ENCODE data around the gene PALD1. TPM values are rescaled to one million over a fixed set of nuclear protein-coding genes. Genes with fewer than 3 reads are reported as not detected.

PALD1 gene
- polyA plus RNA-seq, 1 of the 3 experiments (the other 2 are of a cell fraction): 0.16 TPM

DNA sequence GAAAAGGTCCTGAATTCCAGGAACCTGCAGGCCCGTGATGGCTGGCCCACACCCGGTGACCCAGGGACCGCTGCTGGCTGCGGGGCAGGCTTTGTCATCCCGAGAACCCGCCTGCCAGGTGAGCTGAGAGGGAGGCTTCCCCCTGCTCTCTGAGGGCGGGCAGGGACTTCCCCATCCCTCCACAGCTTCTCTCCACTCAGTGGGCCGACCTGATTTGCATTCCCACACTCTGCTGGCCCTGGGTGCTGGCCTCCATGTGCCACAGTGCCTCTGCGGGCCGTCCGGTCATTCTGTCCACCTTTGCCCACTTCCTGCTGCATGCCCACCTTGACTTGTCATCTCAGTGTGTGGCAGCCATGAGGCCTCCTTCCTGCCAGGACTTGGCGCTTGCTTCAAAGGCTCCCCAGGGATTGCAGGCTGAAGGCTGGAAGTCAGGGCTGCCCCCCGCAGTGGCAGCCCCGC lies 35.3 kb downstream of the PALD1 start:
- Histone ChIP-seq H3K36me3 (replicated peaks in 1 of 2; ENCODE audit: control insufficient read depth in 1 of 2, insufficient read depth in 2 of 2, low read length in 1 of 2) (no peaks in the 10 kb centered on the region), H3K27me3 (ENCODE audit: insufficient read depth) (no peaks in the 10 kb centered on the region; the same call in 1 of the 2 replicates), H3K9ac (no peak overlapping the region), H3K4me1 (ENCODE audit: control insufficient read depth in 1 of 2, insufficient read depth in 2 of 2, low read depth in 1 of 2, low read length in 1 of 2) (peaks cover 0 to 29% of the 10 kb centered on the region in 2 experiments; a peak in 1 of 4 replicates), H3K79me2 (ENCODE audit: insufficient read depth) (no peaks in the 10 kb centered on the region), H3K9me2 (no peaks in the 10 kb centered on the region), H2AFZ (ENCODE audit: low read depth) (no peak overlapping the region), H3K4me3 (ENCODE audit: low read depth in 2 of 2, low read length in 1 of 2) (no peak overlapping the region), H3K9me3 (no peaks in the 10 kb centered on the region), H3K27ac (ENCODE audit: low read depth in 2 of 2, low read length in 1 of 2) (no peak overlapping the region), H3F3A (replicated peaks; ENCODE audit: insufficient read depth) (no peaks in the 10 kb centered on the region), H3K4me2 (no peak overlapping the region), H4K20me1 (ENCODE audit: insufficient read depth) (no peaks in the 10 kb centered on the region)
- WGBS (ENCODE audit: low lambda C conversion rate): 59% methylated on average over 7 of the region's 14 CpGs
- ChIA-PET POLR2A (no interaction called here), CTCF (interaction anchor here (3.2 kb wide), 1 partner anchor 52 kb away, joined by 16 read pairs; no protein-coding TSS in a partner anchor)
- TF ChIP-seq TEAD4 (IDR thresholded peaks at IDR 0.05; ENCODE audit: borderline replicate concordance, insufficient read depth) (no peak), RFX5 (IDR thresholded peaks at IDR 0.05; ENCODE audit: low read length) (no peak), YY1 (IDR thresholded peaks at IDR 0.05; ENCODE audit: low read depth) (no peak), RCOR1 (IDR thresholded peaks at IDR 0.05; ENCODE audit: low read length) (no peak), FOXJ3 (CRISPR knock-in tag; IDR thresholded peaks at IDR 0.05) (no peak), SMC3 (IDR thresholded peaks at IDR 0.05; ENCODE audit: low read depth, low read length) (no peak), RAD21 (IDR thresholded peaks at IDR 0.05; ENCODE audit: low read length) (no peak), MEF2A (IDR thresholded peaks at IDR 0.05; ENCODE audit: borderline replicate concordance, low read depth) (no peak), CHD2 (IDR thresholded peaks at IDR 0.05; ENCODE audit: low read length, partially characterized antibody) (no peak), NFIC (IDR thresholded peaks at IDR 0.05; ENCODE audit: borderline replicate concordance) (no peak), RXRA (IDR thresholded peaks at IDR 0.05; ENCODE audit: borderline replicate concordance, low read depth) (no peak), EZH2phosphoT487 (IDR thresholded peaks at IDR 0.05; ENCODE audit: borderline replicate concordance, low read depth) (no peak), FOXM1 (IDR thresholded peaks at IDR 0.05; ENCODE audit: low read depth) (no peak)
- DNase-seq: no peak

DNA sequence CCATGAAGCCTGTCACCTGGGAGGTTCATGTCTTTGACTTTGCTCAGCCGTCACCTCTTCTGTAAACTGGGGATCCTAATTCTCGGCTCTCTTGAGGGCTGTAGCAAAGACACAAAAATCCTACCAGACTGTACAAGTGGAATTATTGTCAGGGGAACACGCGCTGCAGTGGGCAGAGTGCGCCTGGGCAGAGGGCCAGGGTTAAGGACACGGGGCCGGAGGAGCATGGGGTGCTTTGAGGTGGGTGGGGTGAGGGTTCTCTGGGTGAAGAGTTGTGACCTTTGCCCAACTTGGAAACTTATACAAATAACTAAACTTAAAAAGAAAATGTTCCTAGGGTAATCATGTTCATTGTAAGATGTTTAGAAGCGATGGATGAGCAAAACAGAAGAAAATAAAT lies 36.0 kb downstream of the PALD1 start:
- Histone ChIP-seq H3K27ac (ENCODE audit: low read depth in 2 of 2, low read length in 1 of 2) (no peak overlapping the region), H3K79me2 (ENCODE audit: insufficient read depth) (no peaks in the 10 kb centered on the region), H3K9me3 (no peaks in the 10 kb centered on the region), H3K27me3 (ENCODE audit: insufficient read depth) (no peaks in the 10 kb centered on the region; the same call in 1 of the 2 replicates), H3K9ac (no peak overlapping the region), H3K4me2 (no peak overlapping the region), H3K4me3 (ENCODE audit: low read depth in 2 of 2, low read length in 1 of 2) (no peak overlapping the region), H3K9me2 (no peaks in the 10 kb centered on the region), H2AFZ (ENCODE audit: low read depth) (no peak overlapping the region), H3K36me3 (replicated peaks in 1 of 2; ENCODE audit: control insufficient read depth in 1 of 2, insufficient read depth in 2 of 2, low read length in 1 of 2) (no peaks in the 10 kb centered on the region), H3F3A (replicated peaks; ENCODE audit: insufficient read depth) (no peaks in the 10 kb centered on the region), H3K4me1 (ENCODE audit: control insufficient read depth in 1 of 2, insufficient read depth in 2 of 2, low read depth in 1 of 2, low read length in 1 of 2) (peaks cover 0 to 25% of the 10 kb centered on the region in 2 experiments; a peak in 1 of 4 replicates), H4K20me1 (ENCODE audit: insufficient read depth) (no peaks in the 10 kb centered on the region)
- DNase-seq: no peak
- TF ChIP-seq, protein P1, sequence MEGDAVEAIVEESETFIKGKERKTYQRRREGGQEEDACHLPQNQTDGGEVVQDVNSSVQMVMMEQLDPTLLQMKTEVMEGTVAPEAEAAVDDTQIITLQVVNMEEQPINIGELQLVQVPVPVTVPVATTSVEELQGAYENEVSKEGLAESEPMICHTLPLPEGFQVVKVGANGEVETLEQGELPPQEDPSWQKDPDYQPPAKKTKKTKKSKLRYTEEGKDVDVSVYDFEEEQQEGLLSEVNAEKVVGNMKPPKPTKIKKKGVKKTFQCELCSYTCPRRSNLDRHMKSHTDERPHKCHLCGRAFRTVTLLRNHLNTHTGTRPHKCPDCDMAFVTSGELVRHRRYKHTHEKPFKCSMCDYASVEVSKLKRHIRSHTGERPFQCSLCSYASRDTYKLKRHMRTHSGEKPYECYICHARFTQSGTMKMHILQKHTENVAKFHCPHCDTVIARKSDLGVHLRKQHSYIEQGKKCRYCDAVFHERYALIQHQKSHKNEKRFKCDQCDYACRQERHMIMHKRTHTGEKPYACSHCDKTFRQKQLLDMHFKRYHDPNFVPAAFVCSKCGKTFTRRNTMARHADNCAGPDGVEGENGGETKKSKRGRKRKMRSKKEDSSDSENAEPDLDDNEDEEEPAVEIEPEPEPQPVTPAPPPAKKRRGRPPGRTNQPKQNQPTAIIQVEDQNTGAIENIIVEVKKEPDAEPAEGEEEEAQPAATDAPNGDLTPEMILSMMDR (IDR thresholded peaks at IDR 0.05): no peak
- TF ChIP-seq EZH2phosphoT487 (IDR thresholded peaks at IDR 0.05; ENCODE audit: borderline replicate concordance, low read depth) (no peak), FOSL2 (IDR thresholded peaks at IDR 0.05; ENCODE audit: borderline replicate concordance, low read depth) (no peak)
- 90% methylated on average over 8 of the region's 8 CpGs for WGBS (ENCODE audit: low lambda C conversion rate)
- POLR2A ChIA-PET: no interaction called here
- CTCF ChIA-PET: interaction anchor here (3.2 kb wide), 1 partner anchor 53 kb away, joined by 16 read pairs; no protein-coding TSS in a partner anchor

Measured in SK-N-SH (cell line).